ENCODE measurements around the gene LPXN.
"Not testable (repeated sequence)": the region's sequence is repeated elsewhere in the genome, so short reads cannot be mapped to it uniquely, and the experiment has no call there.

LPXN gene

GRCh38 chr11:58576887-58577471, 1.3 kb upstream of the LPXN start:
- peaks cover 17% of the 10 kb centered on the region for H3K4me1 ChIP-seq (ENCODE audit: low read length)
- H3K79me2 ChIP-seq (ENCODE audit: low read length): peaks cover 77% of the 10 kb centered on the region
- H3K36me3 ChIP-seq (replicated peaks; ENCODE audit: insufficient read depth, low read length): peaks cover 4% of the 10 kb centered on the region; the same call in 1 of the 2 replicates
- peak overlapping the region; percentile 86 for H3K4me2 ChIP-seq (ENCODE audit: low read depth, low read length)
- DNase-seq: peak; percentile 37
- TF ChIP-seq EZH2phosphoT487 (IDR thresholded peaks at IDR 0.05; ENCODE audit: low read length) (no peak), CTCF (IDR thresholded peaks at IDR 0.05; ENCODE audit: low read length) (peak; percentile 46)
- no peak overlapping the region for H2AFZ ChIP-seq (ENCODE audit: low read length)
- H4K20me1 ChIP-seq (ENCODE audit: insufficient read depth, low read length): 0 out of 2 replicates have a peak, but pooled peaks cover 4% of the 10 kb centered on the region
- no peaks in the 10 kb centered on the region for H3K27me3 ChIP-seq (replicated peaks; ENCODE audit: insufficient read depth, low read length)
- H3K9ac ChIP-seq (ENCODE audit: low read length): peak overlapping the region; percentile 99
- H3K4me3 ChIP-seq (ENCODE audit: low read length): peak overlapping the region; percentile 91
- H3F3A ChIP-seq (ENCODE audit: insufficient read depth, low read length): peaks cover 58% of the 10 kb centered on the region
- no peaks in the 10 kb centered on the region for H3K9me3 ChIP-seq (replicated peaks; ENCODE audit: insufficient read depth, low read length)
- no peaks in the 10 kb centered on the region for H3K9me2 ChIP-seq (replicated peaks; ENCODE audit: insufficient read depth, low read length)
- H3K27ac ChIP-seq (ENCODE audit: low read length): peak overlapping the region; percentile 97

- DNase-seq: no peak
- H3K27ac ChIP-seq (ENCODE audit: low read length): peak overlapping the region; percentile 97
- H3F3A ChIP-seq (ENCODE audit: insufficient read depth, low read length): peaks cover 61% of the 10 kb centered on the region
- H3K9me3 ChIP-seq (replicated peaks; ENCODE audit: insufficient read depth, low read length): no peaks in the 10 kb centered on the region
- no peaks in the 10 kb centered on the region for H4K20me1 ChIP-seq (ENCODE audit: insufficient read depth, low read length)
- no peaks in the 10 kb centered on the region for H3K36me3 ChIP-seq (replicated peaks; ENCODE audit: insufficient read depth, low read length)
- no peaks in the 10 kb centered on the region for H3K27me3 ChIP-seq (replicated peaks; ENCODE audit: insufficient read depth, low read length)
- H3K4me1 ChIP-seq (ENCODE audit: low read length): peaks cover 13% of the 10 kb centered on the region
- peak overlapping the region; percentile 91 for H3K4me3 ChIP-seq (ENCODE audit: low read length)
- H3K9me2 ChIP-seq (replicated peaks; ENCODE audit: insufficient read depth, low read length): no peaks in the 10 kb centered on the region
- H3K4me2 ChIP-seq (ENCODE audit: low read depth, low read length): peak overlapping the region; percentile 86
- H2AFZ ChIP-seq (ENCODE audit: low read length): no peak overlapping the region
- peak overlapping the region; percentile 99 for H3K9ac ChIP-seq (ENCODE audit: low read length)
- TF ChIP-seq EZH2phosphoT487 (IDR thresholded peaks at IDR 0.05; ENCODE audit: low read length): no peak
- no peak for TF ChIP-seq CTCF (IDR thresholded peaks at IDR 0.05; ENCODE audit: low read length)
- TF ChIP-seq EZH2 (optimal IDR thresholded peaks at IDR 0.05; ENCODE audit: low read depth, low read length): no peak
- H3K79me2 ChIP-seq (ENCODE audit: low read length): peaks cover 75% of the 10 kb centered on the region
Measured at GRCh38 chr11:58574881-58575280, 775 bp downstream of the LPXN start.

DNA sequence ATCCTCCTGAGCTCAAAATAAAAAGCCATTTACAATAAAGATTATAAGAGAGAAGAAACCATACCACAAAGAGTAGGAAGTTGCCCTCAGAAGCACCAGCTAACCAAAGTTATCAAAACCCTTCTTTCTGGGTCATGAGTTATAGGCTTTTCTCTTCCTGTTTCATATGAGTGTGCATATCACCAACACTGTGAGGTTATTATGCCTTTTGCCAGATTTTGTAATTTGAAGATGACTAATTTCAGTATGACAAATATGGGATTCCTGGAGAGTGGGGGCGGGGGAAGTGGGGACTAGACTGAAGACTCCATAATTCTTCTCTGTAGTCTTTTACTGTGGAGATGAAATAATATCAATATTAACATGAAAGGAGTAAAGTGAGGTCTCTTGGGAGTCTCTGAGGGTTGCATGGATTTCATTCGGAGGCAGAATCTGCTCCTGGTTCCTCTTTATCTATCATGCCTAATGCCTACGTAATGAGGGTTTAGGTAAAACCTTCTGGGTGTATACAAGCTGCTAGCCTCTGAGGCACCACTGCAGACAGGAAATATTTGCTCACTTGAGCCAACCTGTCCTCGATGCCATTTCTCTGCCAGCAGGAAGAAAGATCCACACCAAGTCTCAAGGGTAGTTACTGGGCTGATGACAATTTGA, 2.1 kb downstream of the LPXN start:
- DNase-seq: peak; percentile 60
- Histone ChIP-seq H3K4me1 (ENCODE audit: low read length) (peaks cover 13% of the 10 kb centered on the region), H3K9ac (ENCODE audit: low read length) (peak overlapping the region; percentile 99), H2AFZ (ENCODE audit: low read length) (no peak overlapping the region), H3K36me3 (replicated peaks; ENCODE audit: insufficient read depth, low read length) (no peaks in the 10 kb centered on the region), H3K4me3 (ENCODE audit: low read length) (peak overlapping the region; percentile 91), H3K9me3 (replicated peaks; ENCODE audit: insufficient read depth, low read length) (no peaks in the 10 kb centered on the region), H3K27me3 (replicated peaks; ENCODE audit: insufficient read depth, low read length) (no peaks in the 10 kb centered on the region), H3K4me2 (ENCODE audit: low read depth, low read length) (peak overlapping the region; percentile 86), H4K20me1 (ENCODE audit: insufficient read depth, low read length) (0 out of 2 replicates have a peak, but pooled peaks cover 2% of the 10 kb centered on the region), H3F3A (ENCODE audit: insufficient read depth, low read length) (peaks cover 70% of the 10 kb centered on the region), H3K27ac (ENCODE audit: low read length) (peak overlapping the region; percentile 97), H3K9me2 (replicated peaks; ENCODE audit: insufficient read depth, low read length) (no peaks in the 10 kb centered on the region), H3K79me2 (ENCODE audit: low read length) (peaks cover 80% of the 10 kb centered on the region)
- TF ChIP-seq CTCF (IDR thresholded peaks at IDR 0.05; ENCODE audit: low read length) (no peak), EZH2 (optimal IDR thresholded peaks at IDR 0.05; ENCODE audit: low read depth, low read length) (no peak), EZH2phosphoT487 (IDR thresholded peaks at IDR 0.05; ENCODE audit: low read length) (no peak)

DNA sequence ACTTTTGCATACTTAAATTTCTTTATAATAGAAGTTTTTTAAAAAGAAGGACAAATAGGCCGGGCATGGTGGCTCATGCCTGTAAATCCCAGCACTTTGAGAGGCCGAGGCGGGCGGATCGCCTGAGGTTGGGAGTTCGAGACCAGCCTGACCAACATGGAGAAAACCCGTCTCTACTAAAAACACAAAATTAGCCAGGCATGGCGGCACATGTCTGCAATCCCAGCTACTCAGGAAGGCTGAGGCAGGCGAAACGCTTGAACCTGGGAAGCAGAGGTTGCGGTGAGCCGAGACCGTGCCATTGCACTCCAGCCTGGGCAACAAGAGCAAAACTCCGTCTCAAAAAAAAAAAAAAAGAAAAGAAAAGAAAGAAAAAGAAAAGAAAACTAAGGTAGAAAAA, 2.8 kb downstream of the LPXN start:
- Histone ChIP-seq H3K79me2 (ENCODE audit: low read length) (peaks cover 87% of the 10 kb centered on the region), H3K9ac (ENCODE audit: low read length) (peak overlapping the region; percentile 99)

More for the DNA sequence above, 2.8 kb downstream of the LPXN start:
- not testable (repeated sequence) for H4K20me1 ChIP-seq (ENCODE audit: insufficient read depth, low read length); H3K36me3 ChIP-seq (replicated peaks; ENCODE audit: insufficient read depth, low read length); H2AFZ ChIP-seq (ENCODE audit: low read length); DNase-seq; H3K9me2 ChIP-seq (replicated peaks; ENCODE audit: insufficient read depth, low read length); H3K27me3 ChIP-seq (replicated peaks; ENCODE audit: insufficient read depth, low read length); H3K9me3 ChIP-seq (replicated peaks; ENCODE audit: insufficient read depth, low read length)
- H3K4me3 ChIP-seq (ENCODE audit: low read length): peak overlapping the region; percentile 91
- H3K4me1 ChIP-seq (ENCODE audit: low read length): peaks cover 13% of the 10 kb centered on the region
- H3F3A ChIP-seq (ENCODE audit: insufficient read depth, low read length): peaks cover 65% of the 10 kb centered on the region
- peak overlapping the region; percentile 97 for H3K27ac ChIP-seq (ENCODE audit: low read length)
- H3K4me2 ChIP-seq (ENCODE audit: low read depth, low read length): peak overlapping the region; percentile 86

Data from MM.1S (cell line).